ENCODE results near the gene ITGAE. TPM values are rescaled to one million over a fixed set of nuclear protein-coding genes. Genes with fewer than 3 reads are reported as not detected.
"Not testable (repeated sequence)": the region's sequence is repeated elsewhere in the genome, so short reads cannot be mapped to it uniquely, and the experiment has no call there.

ITGAE gene
- total and polyA plus RNA-seq, 7 experiments from 2014 or later: 16.3 to 44.9 (median 23.6) TPM

DNA sequence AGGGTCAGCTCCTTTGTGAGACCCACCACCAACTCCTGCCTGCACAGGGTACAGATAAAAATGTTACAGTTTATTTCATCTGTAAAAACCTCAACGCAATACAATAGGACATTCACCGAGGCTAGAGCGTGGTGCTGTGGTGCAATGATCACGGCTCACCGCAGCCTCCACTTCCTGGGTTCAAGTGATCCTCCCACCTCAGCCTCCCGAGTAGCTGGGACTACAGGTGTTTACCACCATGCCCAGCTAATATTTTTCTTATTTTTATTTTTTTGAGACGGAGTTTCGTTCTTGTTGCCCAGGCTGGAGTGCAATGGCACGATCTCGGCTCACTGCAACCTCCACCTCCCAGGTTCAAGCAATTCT is 66.1 kb downstream of the ITGAE start:
- intact Hi-C loops (cut with micrococcal nuclease): loop anchor here in 1 of 2 donors (5.0 kb wide), 2 partner anchors 37 to 52 kb away; no protein-coding TSS in a partner anchor
- H3K9me3 ChIP-seq (ENCODE audit: control insufficient read depth in 2 of 3, low read length in 3 of 3); H3K36me3 ChIP-seq (ENCODE audit: control insufficient read depth in 2 of 3, insufficient read depth in 3 of 3, low read length in 3 of 3); H3K27me3 Mint-ChIP-seq; H3K4me3 Mint-ChIP-seq; H3K27me3 ChIP-seq (ENCODE audit: control insufficient read depth in 2 of 2, insufficient read depth in 2 of 2, low read length in 2 of 2); H3K36me3 Mint-ChIP-seq; H3K9me3 Mint-ChIP-seq; H3K4me3 ChIP-seq (ENCODE audit: low read length); DNase-seq; H3K27ac Mint-ChIP-seq; ATAC-seq; H3K27ac ChIP-seq (ENCODE audit: low read depth, low read length); POLR2A ChIA-PET: not testable (repeated sequence)
- CTCF ChIA-PET: interaction anchor here (0.7 to 8.6 kb wide), 5 partner anchors 88 to 129 kb away, joined by 3 to 154 read pairs (median 5); partner anchors contain the start of gene NCBP3
- peaks cover 12 to 31% (median 23%) of the 10 kb centered on the region in 7 donors for H3K4me1 Mint-ChIP-seq
- H3K4me1 ChIP-seq (ENCODE audit: control insufficient read depth in 2 of 2, insufficient read depth in 2 of 2, low read length in 2 of 2): peaks cover 11 to 20% of the 10 kb centered on the region in 2 donors

- H3K9me3 ChIP-seq (ENCODE audit: control insufficient read depth in 2 of 3, low read length in 3 of 3): no peaks in the 10 kb centered on the region
- no peak for DNase-seq
- H3K4me3 ChIP-seq (ENCODE audit: low read length): no peak overlapping the region
- H3K27me3 ChIP-seq (ENCODE audit: control insufficient read depth in 2 of 2, insufficient read depth in 2 of 2, low read length in 2 of 2): no peaks in the 10 kb centered on the region
- Mint-ChIP-seq H3K27me3 (no peaks in the 10 kb centered on the region), H3K4me3 (no peak overlapping the region), H3K27ac (peak overlapping the region in 1 of 9 donors; percentile 38), H3K4me1 (peaks cover 0 to 10% (median 0%) of the 10 kb centered on the region in 7 donors), H3K36me3 (peaks cover 0 to 6% (median 0%) of the 10 kb centered on the region in 5 donors), H3K9me3 (no peaks in the 10 kb centered on the region)
- intact Hi-C loops (cut with micrococcal nuclease): no loop called here
- no peak for ATAC-seq
- no peak overlapping the region for H3K27ac ChIP-seq (ENCODE audit: low read depth, low read length)
- CTCF ChIA-PET: interaction anchor here (1.7 kb wide), 1 partner anchor 95 kb away, joined by 3 read pairs; no protein-coding TSS in a partner anchor
- POLR2A ChIA-PET: interaction anchor here (0.6 to 0.9 kb wide), 2 partner anchors 10 to 279 kb away, joined by 3 read pairs; no protein-coding TSS in a partner anchor
- no peaks in the 10 kb centered on the region for H3K36me3 ChIP-seq (ENCODE audit: control insufficient read depth in 2 of 3, insufficient read depth in 3 of 3, low read length in 3 of 3)
- no peaks in the 10 kb centered on the region for H3K4me1 ChIP-seq (ENCODE audit: control insufficient read depth in 2 of 2, insufficient read depth in 2 of 2, low read length in 2 of 2)
Measured at GRCh38 chr17:3732210-3732621, 68.8 kb downstream of the ITGAE start.

DNA sequence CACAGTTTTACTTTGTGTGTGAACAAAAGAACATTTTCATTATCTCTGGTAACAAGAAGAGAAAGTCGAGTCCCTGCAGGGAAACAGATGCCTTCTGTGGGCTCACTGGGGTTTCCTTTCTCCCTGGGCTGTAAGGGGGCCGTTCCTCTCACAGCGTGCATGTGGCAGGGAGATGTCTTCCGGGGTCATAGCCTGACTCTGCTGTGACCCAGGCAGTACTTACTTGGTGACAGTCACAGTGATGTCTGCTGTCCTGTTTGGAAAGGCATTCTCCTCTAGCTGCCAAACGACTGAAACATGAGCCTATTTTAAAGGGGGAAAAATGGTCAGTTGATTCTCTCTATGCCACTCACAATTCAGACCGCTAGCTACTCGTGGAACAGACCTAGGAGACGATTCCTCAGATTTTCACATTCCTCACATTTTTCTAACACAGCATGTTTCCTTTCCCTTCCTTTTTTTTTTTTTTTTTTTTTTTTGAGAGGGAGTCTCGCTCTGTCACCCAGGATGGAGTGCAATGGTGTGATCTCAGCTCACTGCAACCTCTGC is 70.0 kb downstream of the ITGAE start:
- Mint-ChIP-seq H3K36me3 (peaks cover 0 to 12% (median 0%) of the 10 kb centered on the region in 5 donors), H3K9me3 (no peaks in the 10 kb centered on the region), H3K27ac (no peak overlapping the region), H3K27me3 (no peaks in the 10 kb centered on the region), H3K4me1 (peaks cover 0 to 17% (median 0%) of the 10 kb centered on the region in 7 donors), H3K4me3 (no peak overlapping the region)
- CTCF ChIA-PET: interaction anchor here (1.7 kb wide), 1 partner anchor 96 kb away, joined by 3 read pairs; no protein-coding TSS in a partner anchor
- Histone ChIP-seq H3K4me1 (ENCODE audit: control insufficient read depth in 2 of 2, insufficient read depth in 2 of 2, low read length in 2 of 2) (no peaks in the 10 kb centered on the region), H3K36me3 (ENCODE audit: control insufficient read depth in 2 of 3, insufficient read depth in 3 of 3, low read length in 3 of 3) (no peaks in the 10 kb centered on the region), H3K4me3 (ENCODE audit: low read length) (no peak overlapping the region), H3K27ac (ENCODE audit: low read depth, low read length) (no peak overlapping the region), H3K9me3 (ENCODE audit: control insufficient read depth in 2 of 3, low read length in 3 of 3) (no peaks in the 10 kb centered on the region), H3K27me3 (ENCODE audit: control insufficient read depth in 2 of 2, insufficient read depth in 2 of 2, low read length in 2 of 2) (no peaks in the 10 kb centered on the region)
- DNase-seq (no peak), ATAC-seq (no peak)
- POLR2A ChIA-PET: no interaction called here
- intact Hi-C loops (cut with micrococcal nuclease): no loop called here

DNA sequence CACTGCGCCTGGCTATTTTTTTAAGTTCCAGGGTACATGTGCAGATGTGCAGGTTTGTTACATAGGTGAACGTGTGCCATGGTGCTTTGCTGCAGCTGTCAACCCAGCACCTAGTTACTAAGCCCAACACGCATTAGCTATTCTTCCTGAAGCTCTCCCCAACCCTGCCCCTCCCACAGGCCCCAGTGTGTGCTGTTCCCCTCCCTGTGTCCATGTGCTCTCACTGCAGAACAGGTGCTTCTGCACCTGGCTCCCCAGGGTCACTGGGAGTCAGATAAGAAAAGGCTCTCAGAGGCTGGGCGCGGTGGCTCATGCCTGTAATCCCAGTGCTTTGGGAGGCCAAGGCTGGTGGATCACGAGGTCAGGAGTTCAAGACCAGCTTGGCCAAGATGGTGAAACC is 71.1 kb downstream of the ITGAE start:
- intact Hi-C loops (cut with micrococcal nuclease): loop anchor here in 1 of 2 donors (10.0 kb wide), 1 partner anchor 635 kb away; the partner anchor contains the start of gene UBE2G1
- Histone ChIP-seq H3K27me3 (ENCODE audit: control insufficient read depth in 2 of 2, insufficient read depth in 2 of 2, low read length in 2 of 2) (no peaks in the 10 kb centered on the region), H3K27ac (ENCODE audit: low read depth, low read length) (no peak overlapping the region), H3K36me3 (ENCODE audit: control insufficient read depth in 2 of 3, insufficient read depth in 3 of 3, low read length in 3 of 3) (no peaks in the 10 kb centered on the region), H3K4me1 (ENCODE audit: control insufficient read depth in 2 of 2, insufficient read depth in 2 of 2, low read length in 2 of 2) (no peaks in the 10 kb centered on the region), H3K4me3 (ENCODE audit: low read length) (no peak overlapping the region), H3K9me3 (ENCODE audit: control insufficient read depth in 2 of 3, low read length in 3 of 3) (no peaks in the 10 kb centered on the region)
- Mint-ChIP-seq H3K4me1 (peaks cover 0 to 28% (median 3%) of the 10 kb centered on the region in 7 donors), H3K27me3 (no peaks in the 10 kb centered on the region), H3K27ac (no peak overlapping the region), H3K36me3 (peaks cover 0 to 16% (median 0%) of the 10 kb centered on the region in 5 donors), H3K4me3 (no peak overlapping the region), H3K9me3 (peaks cover 0 to 2% (median 0%) of the 10 kb centered on the region in 11 donors)
- no peak for ATAC-seq
- ChIA-PET CTCF (interaction anchor here (0.6 kb wide), 1 partner anchor 87 kb away, joined by 3 read pairs; no protein-coding TSS in a partner anchor), POLR2A (no interaction called here)
- DNase-seq: no peak

DNA sequence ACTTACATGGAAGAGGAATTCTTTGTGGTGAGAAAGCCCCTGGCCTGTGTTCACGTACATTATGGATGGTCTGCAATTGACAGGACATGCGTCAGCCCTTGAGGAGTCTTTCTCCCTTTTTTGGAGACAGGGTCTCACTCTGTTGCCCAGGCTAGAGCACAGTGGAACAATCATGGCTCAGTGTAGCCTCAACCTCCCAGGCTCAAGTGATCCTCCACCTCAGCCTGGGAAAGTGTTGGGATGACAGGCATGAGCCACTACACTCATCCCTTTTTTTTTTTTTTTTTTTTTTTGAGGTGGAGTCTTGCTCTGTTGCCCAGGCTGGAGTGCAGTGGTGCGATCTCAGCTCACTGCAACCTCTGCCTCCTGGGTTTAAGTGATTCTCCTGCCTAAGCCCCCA is 72.9 kb downstream of the ITGAE start:
- Mint-ChIP-seq H3K4me1 (peaks cover under 1 to 30% (median 7%) of the 10 kb centered on the region in 7 donors), H3K4me3 (peak overlapping the region in 1 of 10 donors; percentile 7), H3K36me3 (peaks cover 0 to 21% (median 0%) of the 10 kb centered on the region in 5 donors)
- H3K4me1 ChIP-seq (ENCODE audit: control insufficient read depth in 2 of 2, insufficient read depth in 2 of 2, low read length in 2 of 2); POLR2A ChIA-PET; H3K36me3 ChIP-seq (ENCODE audit: control insufficient read depth in 2 of 3, insufficient read depth in 3 of 3, low read length in 3 of 3); H3K9me3 Mint-ChIP-seq; H3K4me3 ChIP-seq (ENCODE audit: low read length); H3K9me3 ChIP-seq (ENCODE audit: control insufficient read depth in 2 of 3, low read length in 3 of 3); H3K27me3 ChIP-seq (ENCODE audit: control insufficient read depth in 2 of 2, insufficient read depth in 2 of 2, low read length in 2 of 2); H3K27ac Mint-ChIP-seq; DNase-seq; ATAC-seq; H3K27ac ChIP-seq (ENCODE audit: low read depth, low read length); H3K27me3 Mint-ChIP-seq: not testable (repeated sequence)
- CTCF ChIA-PET: interaction anchor here (0.9 to 1.6 kb wide), 3 partner anchors 9 to 11 kb away, joined by 3 to 8 read pairs (median 4); no protein-coding TSS in a partner anchor
- intact Hi-C loops (cut with micrococcal nuclease): loop anchor here in 1 of 2 donors (10.0 kb wide), 1 partner anchor 637 kb away; the partner anchor contains the start of gene UBE2G1

DNA sequence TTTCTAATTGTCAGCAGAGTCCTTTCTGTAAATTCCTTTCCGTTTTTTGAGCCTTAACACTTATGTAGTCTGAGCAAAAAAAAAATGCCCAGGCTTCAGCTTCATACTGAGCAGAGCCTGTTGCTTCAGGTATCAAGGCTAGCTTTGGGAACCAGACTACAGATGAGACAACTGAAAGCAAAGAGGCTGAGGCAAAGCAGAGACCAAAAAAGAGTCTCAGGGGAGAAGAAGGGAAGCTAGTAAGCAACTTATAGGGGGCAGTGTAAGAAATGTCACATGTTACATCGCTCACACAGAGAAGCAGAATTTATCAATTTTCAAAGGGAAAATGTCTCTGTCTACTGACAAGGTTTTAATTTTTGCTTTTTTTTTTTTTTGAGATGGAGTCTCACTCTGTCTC is 73.9 kb downstream of the ITGAE start:
- no peak overlapping the region for H3K4me3 ChIP-seq (ENCODE audit: low read length)
- POLR2A ChIA-PET: interaction anchor here (0.5 kb wide), 1 partner anchor 23 kb away, joined by 3 read pairs; no protein-coding TSS in a partner anchor
- Mint-ChIP-seq H3K4me3 (peak overlapping the region in 1 of 10 donors; percentile 3), H3K36me3 (peaks cover 0 to 28% (median 0%) of the 10 kb centered on the region in 5 donors), H3K27me3 (no peaks in the 10 kb centered on the region), H3K9me3 (peaks cover 0 to 3% (median 0%) of the 10 kb centered on the region in 11 donors), H3K4me1 (peaks cover 10 to 36% (median 16%) of the 10 kb centered on the region in 7 donors), H3K27ac (no peak overlapping the region)
- no peak overlapping the region for H3K27ac ChIP-seq (ENCODE audit: low read depth, low read length)
- CTCF ChIA-PET: interaction anchor here (0.6 to 1.6 kb wide), 3 partner anchors 10 to 44 kb away, joined by 3 to 8 read pairs (median 3); no protein-coding TSS in a partner anchor
- DNase-seq: no peak
- no peaks in the 10 kb centered on the region for H3K27me3 ChIP-seq (ENCODE audit: control insufficient read depth in 2 of 2, insufficient read depth in 2 of 2, low read length in 2 of 2)
- no peak for ATAC-seq
- no peaks in the 10 kb centered on the region for H3K9me3 ChIP-seq (ENCODE audit: control insufficient read depth in 2 of 3, low read length in 3 of 3)
- H3K4me1 ChIP-seq (ENCODE audit: control insufficient read depth in 2 of 2, insufficient read depth in 2 of 2, low read length in 2 of 2): peaks cover 7 to 16% of the 10 kb centered on the region in 2 donors
- peaks cover 0 to 3% (median 0%) of the 10 kb centered on the region in 3 experiments for H3K36me3 ChIP-seq (ENCODE audit: control insufficient read depth in 2 of 3, insufficient read depth in 3 of 3, low read length in 3 of 3)
- intact Hi-C loops (cut with micrococcal nuclease): loop anchor here in 1 of 2 donors (10.0 kb wide), 1 partner anchor 638 kb away; the partner anchor contains the start of gene UBE2G1

All from naive thymus-derived CD4-positive, alpha-beta T cell (primary cell).